ENCODE data around the gene LTBP3.

LTBP3 gene

GRCh38 chr11:65496304-65497140 lies 61.6 kb downstream of the LTBP3 start:
- no peak for DNase-seq (ENCODE audit: low read depth in 2 of 2)

GRCh38 chr11:65493367-65494176 lies 64.6 kb downstream of the LTBP3 start:
- DNase-seq (ENCODE audit: low read depth in 2 of 2), result peak; percentile 71 to 80

- peak in 1 of 2 experiments; percentile 57 for DNase-seq (ENCODE audit: low read depth in 2 of 2)
These were observed 65.4 kb downstream of the LTBP3 start for GRCh38 chr11:65492637-65493366.

- DNase-seq (ENCODE audit: low read depth in 2 of 2), result no peak
These were observed 65.8 kb downstream of the LTBP3 start for GRCh38 chr11:65492387-65492636.

- DNase-seq (ENCODE audit: low read depth in 2 of 2), result peak; percentile 82 to 86
These were observed 66.4 kb downstream of the LTBP3 start for GRCh38 chr11:65491614-65492386.

- no peak for DNase-seq (ENCODE audit: low read depth in 2 of 2)
These were observed 67.0 kb downstream of the LTBP3 start for GRCh38 chr11:65491163-65491465.

- no peak for DNase-seq (ENCODE audit: low read depth in 2 of 2)
These were observed 68.3 kb downstream of the LTBP3 start for GRCh38 chr11:65489706-65490320.

- no peak for DNase-seq (ENCODE audit: low read depth in 2 of 2)
These were observed 69.0 kb downstream of the LTBP3 start for GRCh38 chr11:65489035-65489705.
